Peyer's patch (tissue), 4 donors: ENCODE data around the gene C1orf50. TPM values are rescaled to one million over a fixed set of nuclear protein-coding genes. Genes with fewer than 3 reads are reported as not detected.
"Not testable (repeated sequence)": the region's sequence is repeated elsewhere in the genome, so short reads cannot be mapped to it uniquely, and the experiment has no call there.

ENCODE experiments used
- DNase-seq, 3 donors: peaks; one replicate each; pipeline ENCODE4 v3.0.0-alpha.2; 2017 to 2019
- H3K27ac ChIP-seq, 4 donors: fragments of 200-600 bp; sonication (generic); one replicate each; pipeline ENCODE4 v1.5.1; 2016 to 2019
- H3K27me3 ChIP-seq, 2 donors: fragments of 200-600 bp; sonication (generic); one replicate each; pipeline ENCODE4 v1.5.1; 2019
- H3K36me3 ChIP-seq, 3 donors: fragments of 200-600 bp; sonication (generic); one replicate each; pipeline ENCODE4 v1.5.1; 2016 to 2019
- H3K4me1 ChIP-seq, 4 donors: fragments of 200-600 bp; sonication (generic); one replicate each; pipeline ENCODE4 v1.5.1; 2016 to 2019
- H3K4me3 ChIP-seq, 4 donors: fragments of 200-600 bp; sonication (generic); 1 replicate in 3 of 4; 2 replicates in 1 of 4; pipeline ENCODE4 v1.5.1; 2016 to 2019; ENCODE audit warnings: mild to moderate bottlenecking in 1 of 4
- H3K9me3 ChIP-seq, 4 donors: fragments of 200-600 bp; sonication (generic); one replicate each; pipeline ENCODE4 v1.5.1; 2016 to 2019; ENCODE audit warnings: mild to moderate bottlenecking in 1 of 4
- CTCF ChIP-seq, 6 experiments: fragments of 450-650 bp in 4 of 6; fragments of 200-600 bp in 2 of 6; sonication (generic) in 1 of 6; IDR thresholded peaks; one replicate each; pipeline ENCODE4 v1.5.1; 2017 to 2019; ENCODE audit warnings: antibody characterized with exemption in 6 of 6, mild to moderate bottlenecking in 3 of 6, moderate library complexity in 1 of 6
- POLR2A ChIP-seq, 2 donors: fragments of 450-650 bp; IDR thresholded peaks; one replicate each; pipeline ENCODE4 v1.5.1; 2017; ENCODE audit warnings: antibody characterized with exemption in 2 of 2, mild to moderate bottlenecking in 2 of 2, moderate library complexity in 2 of 2
- total RNA-seq, 4 donors: library from RNA; depleted of rRNA; stranded (reverse); fragments of >200 nt; gene quantifications; one replicate each; pipeline ENCODE4 v1.1.0, GENCODE V29; 2016

The C1orf50 gene
- total RNA-seq, 4 donors from 2014 or later = 1.7 to 11.6 (median 4.4) TPM

- Histone ChIP-seq H3K4me3 (no peak overlapping the region), H3K9me3 (no peaks in the 10 kb centered on the region), H3K36me3 (peaks cover 0 to 42% (median 0%) of the 10 kb centered on the region in 3 donors), H3K27ac (no peak overlapping the region), H3K27me3 (no peaks in the 10 kb centered on the region), H3K4me1 (peaks cover 0 to 5% (median 0%) of the 10 kb centered on the region in 4 donors)
- TF ChIP-seq CTCF (IDR thresholded peaks at IDR 0.05) = no peak
- TF ChIP-seq POLR2A (IDR thresholded peaks at IDR 0.05) = no peak
- DNase-seq = no peak
Measured at GRCh38 chr1:42748461-42749410, 18.3 kb upstream of the C1orf50 start.

GRCh38 chr1:42750041-42750440 lies 17.0 kb upstream of the C1orf50 start:
- Histone ChIP-seq H3K27me3 (no peaks in the 10 kb centered on the region), H3K36me3 (peaks cover 0 to 55% (median 0%) of the 10 kb centered on the region in 3 donors), H3K4me3 (no peak overlapping the region), H3K27ac (no peak overlapping the region), H3K9me3 (no peaks in the 10 kb centered on the region), H3K4me1 (peaks cover 0 to 6% (median 0%) of the 10 kb centered on the region in 4 donors)
- TF ChIP-seq POLR2A (IDR thresholded peaks at IDR 0.05) (no peak), CTCF (IDR thresholded peaks at IDR 0.05) (no peak)
- DNase-seq = no peak

DNA sequence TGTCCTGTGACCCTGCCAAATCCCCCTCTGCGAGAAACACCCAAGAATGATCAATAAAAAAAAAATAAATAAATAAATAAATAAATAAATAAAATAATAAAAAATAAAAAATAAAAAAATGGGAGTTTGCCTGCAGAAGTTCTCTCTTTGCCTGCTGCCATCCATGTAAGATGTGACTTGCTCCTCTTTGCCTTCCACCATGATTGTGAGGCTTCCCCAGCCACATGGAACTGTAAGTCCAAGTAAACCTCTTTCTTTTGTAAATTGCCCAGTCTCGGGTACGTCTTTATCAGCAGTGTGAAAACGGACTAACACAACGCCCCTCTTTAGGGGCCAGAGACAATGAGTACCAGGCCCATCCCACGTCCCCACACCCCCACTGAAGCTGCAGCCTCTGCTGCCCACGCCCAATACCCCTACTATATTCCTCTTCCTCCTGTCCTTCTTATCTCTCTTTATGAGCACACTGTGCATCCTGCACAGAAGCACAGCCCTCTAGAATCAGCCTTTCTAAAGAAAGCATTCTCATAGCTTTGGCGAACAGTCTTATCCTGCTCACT lies 15.5 kb upstream of the C1orf50 start:
- not testable (repeated sequence) for H3K27ac ChIP-seq, H3K4me3 ChIP-seq, H3K27me3 ChIP-seq, DNase-seq, H3K9me3 ChIP-seq, H3K4me1 ChIP-seq
- peaks cover 0 to 63% (median 0%) of the 10 kb centered on the region in 3 donors for H3K36me3 ChIP-seq

GRCh38 chr1:42752284-42752683 lies 14.8 kb upstream of the C1orf50 start:
- H3K27ac ChIP-seq = no peak overlapping the region
- H3K36me3 ChIP-seq = peaks cover 0 to 62% (median 0%) of the 10 kb centered on the region in 3 donors
- no peaks in the 10 kb centered on the region for H3K9me3 ChIP-seq
- no peaks in the 10 kb centered on the region for H3K27me3 ChIP-seq
- H3K4me1 ChIP-seq = peaks cover 0 to 6% (median 0%) of the 10 kb centered on the region in 4 donors
- no peak for DNase-seq
- no peak for TF ChIP-seq CTCF (IDR thresholded peaks at IDR 0.05)
- TF ChIP-seq POLR2A (IDR thresholded peaks at IDR 0.05) = no peak
- no peak overlapping the region for H3K4me3 ChIP-seq

GRCh38 chr1:42753070-42753469 lies 14.0 kb upstream of the C1orf50 start:
- no peak for DNase-seq

More at GRCh38 chr1:42753070-42753469, 14.0 kb upstream of the C1orf50 start:
- Histone ChIP-seq H3K4me1 (peaks cover 0 to 6% (median 0%) of the 10 kb centered on the region in 4 donors), H3K27ac (no peak overlapping the region), H3K4me3 (no peak overlapping the region), H3K36me3 (peaks cover 0 to 69% (median 0%) of the 10 kb centered on the region in 3 donors), H3K9me3 (no peaks in the 10 kb centered on the region), H3K27me3 (no peaks in the 10 kb centered on the region)
- TF ChIP-seq CTCF (IDR thresholded peaks at IDR 0.05) (no peak), POLR2A (IDR thresholded peaks at IDR 0.05) (no peak)
